Activated naive CD8-positive, alpha-beta T cell (primary cell): Measurements from ENCODE around the gene CD86.
"Not testable (repeated sequence)": the region's sequence is repeated elsewhere in the genome, so short reads cannot be mapped to it uniquely, and the experiment has no call there.

Source experiments
- H3K27ac Mint-ChIP-seq: one replicate; pipeline ENCODE4 v1.8.0; 2021; ENCODE audit warnings: mixed read lengths
- H3K27me3 Mint-ChIP-seq: one replicate; pipeline ENCODE4 v1.8.0; 2021; ENCODE audit warnings: mixed read lengths
- H3K36me3 Mint-ChIP-seq: one replicate; pipeline ENCODE4 v1.8.0; 2021; ENCODE audit warnings: mixed read lengths
- H3K4me1 Mint-ChIP-seq: one replicate; pipeline ENCODE4 v1.8.0; 2021; ENCODE audit warnings: low read depth, mixed read lengths
- H3K4me3 Mint-ChIP-seq: one replicate; pipeline ENCODE4 v1.8.0; 2021; ENCODE audit warnings: mild to moderate bottlenecking, mixed read lengths
- H3K9me3 Mint-ChIP-seq: one replicate; pipeline ENCODE4 v1.8.0; 2021; ENCODE audit warnings: low read depth, mixed read lengths

Gene CD86

DNA sequence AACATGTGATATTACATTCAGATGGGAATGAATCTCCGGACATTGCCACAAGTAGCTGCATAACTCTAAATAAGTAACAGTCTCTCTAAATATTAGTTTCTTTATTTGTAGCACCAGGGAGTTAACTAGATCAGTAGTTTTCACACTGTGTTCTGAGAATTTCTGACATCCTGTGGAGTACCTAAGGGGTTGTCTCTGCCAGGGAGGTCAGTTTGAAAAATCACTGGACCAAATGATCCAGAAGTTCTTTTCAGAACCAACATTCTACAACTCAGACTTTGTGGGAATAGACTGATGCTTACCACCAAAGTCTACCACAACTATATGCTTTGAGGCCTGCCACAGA is 24.1 kb upstream of the CD86 start:
- Mint-ChIP-seq H3K9me3 (peaks cover 7% of the 10 kb centered on the region), H3K27ac (no peak overlapping the region), H3K4me1 (peaks cover 4% of the 10 kb centered on the region), H3K36me3 (no peaks in the 10 kb centered on the region), H3K27me3 (peaks cover 3% of the 10 kb centered on the region), H3K4me3 (no peak overlapping the region)

GRCh38 chr3:122032531-122032930 is 22.6 kb upstream of the CD86 start:
- H3K9me3 Mint-ChIP-seq, result peaks cover 9% of the 10 kb centered on the region
- H3K36me3 Mint-ChIP-seq, result peaks cover 2% of the 10 kb centered on the region
- peaks cover 4% of the 10 kb centered on the region for H3K4me1 Mint-ChIP-seq
- H3K27ac Mint-ChIP-seq, result no peak overlapping the region
- peaks cover 3% of the 10 kb centered on the region for H3K27me3 Mint-ChIP-seq
- H3K4me3 Mint-ChIP-seq, result no peak overlapping the region

GRCh38 chr3:122033023-122033422 is 22.1 kb upstream of the CD86 start:
- Mint-ChIP-seq H3K9me3 (peaks cover 14% of the 10 kb centered on the region), H3K36me3 (peaks cover 6% of the 10 kb centered on the region), H3K27ac (no peak overlapping the region), H3K27me3 (peaks cover 5% of the 10 kb centered on the region), H3K4me1 (peaks cover 4% of the 10 kb centered on the region), H3K4me3 (no peak overlapping the region)

GRCh38 chr3:122047296-122047695 is 7.9 kb upstream of the CD86 start:
- not testable (repeated sequence) for H3K27me3 Mint-ChIP-seq, H3K4me1 Mint-ChIP-seq, H3K36me3 Mint-ChIP-seq

GRCh38 chr3:122047773-122048172 is 7.4 kb upstream of the CD86 start:
- not testable (repeated sequence) for H3K4me1 Mint-ChIP-seq, H3K4me3 Mint-ChIP-seq, H3K36me3 Mint-ChIP-seq, H3K9me3 Mint-ChIP-seq, H3K27ac Mint-ChIP-seq, H3K27me3 Mint-ChIP-seq

More at GRCh38 chr3:122047296-122047695, 7.9 kb upstream of the CD86 start:
- not testable (repeated sequence) for H3K27ac Mint-ChIP-seq, H3K4me3 Mint-ChIP-seq, H3K9me3 Mint-ChIP-seq

- H3K27me3 Mint-ChIP-seq, result peaks cover 17% of the 10 kb centered on the region
- H3K9me3 Mint-ChIP-seq, result no peaks in the 10 kb centered on the region
- no peak overlapping the region for H3K27ac Mint-ChIP-seq
- no peaks in the 10 kb centered on the region for H3K36me3 Mint-ChIP-seq
- H3K4me3 Mint-ChIP-seq, result no peak overlapping the region
- H3K4me1 Mint-ChIP-seq, result no peaks in the 10 kb centered on the region
Measured at GRCh38 chr3:122052968-122053367, 2.2 kb upstream of the CD86 start.

- Mint-ChIP-seq H3K9me3 (no peaks in the 10 kb centered on the region), H3K27ac (no peak overlapping the region), H3K4me3 (no peak overlapping the region), H3K36me3 (no peaks in the 10 kb centered on the region), H3K4me1 (no peaks in the 10 kb centered on the region), H3K27me3 (peaks cover 16% of the 10 kb centered on the region)
Measured at GRCh38 chr3:122057671-122058070, 2.5 kb downstream of the CD86 start.

GRCh38 chr3:122058294-122058693 is 3.1 kb downstream of the CD86 start:
- H3K9me3 Mint-ChIP-seq, result no peaks in the 10 kb centered on the region
- H3K4me3 Mint-ChIP-seq, result no peak overlapping the region
- H3K36me3 Mint-ChIP-seq, result no peaks in the 10 kb centered on the region
- H3K27ac Mint-ChIP-seq, result no peak overlapping the region
- peaks cover 16% of the 10 kb centered on the region for H3K27me3 Mint-ChIP-seq
- H3K4me1 Mint-ChIP-seq, result no peaks in the 10 kb centered on the region

DNA sequence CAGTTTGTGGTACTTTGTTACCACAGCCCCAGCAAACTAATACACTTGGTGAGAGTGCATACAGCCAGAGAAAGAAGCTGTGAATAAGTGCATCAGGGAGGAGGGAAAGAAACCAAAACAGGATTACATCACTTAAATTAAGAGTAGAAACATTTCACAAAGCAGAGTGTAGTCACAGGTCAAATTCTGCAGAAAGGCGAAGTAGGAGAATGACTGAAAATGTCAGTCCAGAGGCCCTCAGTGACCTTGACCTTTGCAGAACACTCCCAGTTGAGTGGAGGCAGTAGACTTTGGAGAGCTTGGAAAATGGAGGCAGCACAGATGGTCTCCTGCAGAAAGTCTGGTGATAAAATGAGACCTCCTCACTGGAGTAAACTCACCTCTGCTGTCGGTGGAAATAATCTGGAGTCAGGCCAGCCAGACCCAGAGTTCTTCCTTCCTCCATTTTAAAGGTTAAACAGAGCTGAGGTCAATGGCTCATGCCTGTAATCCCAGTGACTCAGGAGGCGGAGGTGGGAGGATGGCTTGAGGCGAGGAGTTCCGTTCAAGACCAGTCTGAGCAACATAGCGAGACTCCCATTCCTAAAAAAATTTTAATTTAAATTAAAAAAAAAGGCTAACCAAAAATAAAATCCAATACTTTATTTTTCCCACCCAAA is 5.0 kb downstream of the CD86 start:
- no peaks in the 10 kb centered on the region for H3K4me1 Mint-ChIP-seq
- H3K4me3 Mint-ChIP-seq, result no peak overlapping the region
- H3K36me3 Mint-ChIP-seq, result no peaks in the 10 kb centered on the region
- H3K9me3 Mint-ChIP-seq, result no peaks in the 10 kb centered on the region
- peaks cover 11% of the 10 kb centered on the region for H3K27me3 Mint-ChIP-seq
- H3K27ac Mint-ChIP-seq, result no peak overlapping the region

DNA sequence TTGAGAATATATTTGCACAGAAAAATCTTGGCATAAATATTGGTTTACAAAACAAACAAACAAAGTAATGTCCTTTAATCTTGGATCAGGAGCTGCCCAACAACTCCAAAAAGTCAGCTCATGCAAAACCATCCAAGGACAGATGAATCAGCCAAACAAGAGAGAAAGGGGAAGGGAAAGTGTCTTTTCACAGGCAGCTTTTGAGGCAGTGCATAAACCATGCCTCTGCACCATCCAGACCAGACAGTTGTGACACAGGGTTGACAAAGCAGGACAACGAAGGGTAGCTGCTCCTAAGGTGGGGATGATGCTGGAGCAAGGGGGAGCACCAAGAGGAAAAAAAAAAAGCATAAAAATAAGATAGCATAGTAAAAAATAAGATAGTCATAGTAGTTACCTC is 8.7 kb downstream of the CD86 start:
- H3K9me3 Mint-ChIP-seq, result no peaks in the 10 kb centered on the region
- no peak overlapping the region for H3K27ac Mint-ChIP-seq
- no peak overlapping the region for H3K4me3 Mint-ChIP-seq
- peaks cover 2% of the 10 kb centered on the region for H3K27me3 Mint-ChIP-seq
- H3K4me1 Mint-ChIP-seq, result no peaks in the 10 kb centered on the region
- no peaks in the 10 kb centered on the region for H3K36me3 Mint-ChIP-seq

- Mint-ChIP-seq H3K9me3 (no peaks in the 10 kb centered on the region), H3K4me3 (no peak overlapping the region), H3K36me3 (no peaks in the 10 kb centered on the region), H3K4me1 (no peaks in the 10 kb centered on the region), H3K27me3 (no peaks in the 10 kb centered on the region), H3K27ac (no peak overlapping the region)
Measured at GRCh38 chr3:122064326-122064725, 9.2 kb downstream of the CD86 start.

- Mint-ChIP-seq H3K27me3 (no peaks in the 10 kb centered on the region), H3K4me1 (no peaks in the 10 kb centered on the region), H3K36me3 (no peaks in the 10 kb centered on the region), H3K4me3 (no peak overlapping the region), H3K27ac (no peak overlapping the region), H3K9me3 (no peaks in the 10 kb centered on the region)
Measured at GRCh38 chr3:122066331-122067213, 11.4 kb downstream of the CD86 start.

GRCh38 chr3:122067214-122067550 is 12.0 kb downstream of the CD86 start:
- Mint-ChIP-seq H3K27ac (no peak overlapping the region), H3K9me3 (no peaks in the 10 kb centered on the region), H3K27me3 (no peaks in the 10 kb centered on the region), H3K36me3 (no peaks in the 10 kb centered on the region), H3K4me1 (no peaks in the 10 kb centered on the region), H3K4me3 (no peak overlapping the region)

DNA sequence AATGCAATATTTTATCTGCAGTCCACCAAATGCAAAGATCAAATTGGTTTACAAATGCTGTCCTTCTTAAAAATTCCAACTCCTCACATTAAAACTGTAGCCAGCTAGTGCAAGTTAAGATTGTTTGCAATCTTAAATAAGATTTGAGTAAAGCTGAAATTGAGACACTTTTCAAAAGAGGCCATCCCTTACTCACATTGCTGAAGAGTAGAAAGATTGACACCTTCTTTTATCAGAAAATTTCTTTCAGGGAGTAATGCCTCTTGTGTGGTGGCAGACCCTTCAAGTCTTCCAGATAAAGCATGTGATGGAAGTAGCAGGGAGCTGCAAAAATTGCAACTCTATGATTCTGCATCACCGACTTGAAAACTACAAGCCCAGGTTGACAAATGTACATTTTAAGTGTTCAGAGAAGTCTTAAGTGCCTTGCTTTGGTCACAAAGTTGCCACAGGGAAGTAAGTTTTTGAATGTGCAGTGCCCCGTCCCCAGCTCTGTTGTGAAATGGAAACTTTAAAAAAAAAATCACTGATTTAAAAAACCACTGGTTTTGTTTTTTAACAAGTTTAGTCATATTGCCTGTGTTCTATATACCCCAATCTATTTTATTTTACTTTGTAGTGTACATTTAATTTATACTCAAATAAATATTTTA is 12.6 kb downstream of the CD86 start:
- no peaks in the 10 kb centered on the region for H3K4me1 Mint-ChIP-seq
- no peaks in the 10 kb centered on the region for H3K27me3 Mint-ChIP-seq
- no peak overlapping the region for H3K27ac Mint-ChIP-seq
- no peaks in the 10 kb centered on the region for H3K9me3 Mint-ChIP-seq
- H3K36me3 Mint-ChIP-seq, result no peaks in the 10 kb centered on the region
- no peak overlapping the region for H3K4me3 Mint-ChIP-seq

GRCh38 chr3:122074621-122075265 is 19.6 kb downstream of the CD86 start:
- H3K4me1 Mint-ChIP-seq, result no peaks in the 10 kb centered on the region
- H3K27ac Mint-ChIP-seq, result no peak overlapping the region
- peaks cover 2% of the 10 kb centered on the region for H3K36me3 Mint-ChIP-seq
- peaks cover 3% of the 10 kb centered on the region for H3K9me3 Mint-ChIP-seq
- no peak overlapping the region for H3K4me3 Mint-ChIP-seq
- H3K27me3 Mint-ChIP-seq, result peaks cover 10% of the 10 kb centered on the region
